DND-41 (cell line): Measurements from ENCODE around the gene MANF.

Experiments
- EZH2 ChIP-seq: IDR thresholded peaks from 3 replicates; pipeline ENCODE4 v1.6.1; 2012; ENCODE audit warnings: borderline replicate concordance, low read depth, mild to moderate bottlenecking, moderate library complexity, low read length, inconsistent platforms; ENCODE audit not compliant: severe bottlenecking
- TF ChIP-seq, protein P1 (sequence below): IDR thresholded peaks from 2 replicates; pipeline ENCODE4 v1.5.1; 2012; ENCODE audit warnings: borderline replicate concordance, low read length, moderate library complexity, mild to moderate bottlenecking; ENCODE audit not compliant: poor library complexity, severe bottlenecking; ENCODE audit errors: extremely low read depth

DNA sequence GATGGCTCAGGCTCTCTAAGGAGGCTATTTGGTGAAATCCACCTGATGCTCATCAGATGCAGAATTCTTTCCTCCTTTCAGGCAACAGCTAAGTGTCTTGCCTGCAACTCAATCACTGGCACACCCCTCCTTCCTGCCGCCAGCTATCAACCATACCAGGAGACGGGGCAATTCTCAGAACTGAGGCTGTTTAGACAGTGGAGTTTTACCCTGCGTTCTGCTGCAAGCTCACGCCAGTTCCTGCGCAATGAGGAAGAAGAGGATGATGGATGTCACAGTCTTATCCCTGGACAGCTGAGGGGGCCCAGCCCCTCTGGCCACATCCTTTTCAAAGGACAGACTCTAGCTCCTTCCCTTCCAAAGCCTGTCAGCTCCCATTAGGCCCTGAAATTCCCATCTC, 7.0 kb upstream of the MANF start:
- TF ChIP-seq, protein P1, sequence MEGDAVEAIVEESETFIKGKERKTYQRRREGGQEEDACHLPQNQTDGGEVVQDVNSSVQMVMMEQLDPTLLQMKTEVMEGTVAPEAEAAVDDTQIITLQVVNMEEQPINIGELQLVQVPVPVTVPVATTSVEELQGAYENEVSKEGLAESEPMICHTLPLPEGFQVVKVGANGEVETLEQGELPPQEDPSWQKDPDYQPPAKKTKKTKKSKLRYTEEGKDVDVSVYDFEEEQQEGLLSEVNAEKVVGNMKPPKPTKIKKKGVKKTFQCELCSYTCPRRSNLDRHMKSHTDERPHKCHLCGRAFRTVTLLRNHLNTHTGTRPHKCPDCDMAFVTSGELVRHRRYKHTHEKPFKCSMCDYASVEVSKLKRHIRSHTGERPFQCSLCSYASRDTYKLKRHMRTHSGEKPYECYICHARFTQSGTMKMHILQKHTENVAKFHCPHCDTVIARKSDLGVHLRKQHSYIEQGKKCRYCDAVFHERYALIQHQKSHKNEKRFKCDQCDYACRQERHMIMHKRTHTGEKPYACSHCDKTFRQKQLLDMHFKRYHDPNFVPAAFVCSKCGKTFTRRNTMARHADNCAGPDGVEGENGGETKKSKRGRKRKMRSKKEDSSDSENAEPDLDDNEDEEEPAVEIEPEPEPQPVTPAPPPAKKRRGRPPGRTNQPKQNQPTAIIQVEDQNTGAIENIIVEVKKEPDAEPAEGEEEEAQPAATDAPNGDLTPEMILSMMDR = no peak
- no peak for TF ChIP-seq EZH2
